ENCODE results near the gene GPSM1.

GRCh38 chr9:136391737-136392537, 64.6 kb downstream of the GPSM1 start:
- no peak for TF ChIP-seq EZH2 (IDR thresholded peaks at IDR 0.05; ENCODE audit: low read length, unreplicated experiment)
- no peak for TF ChIP-seq CTCF (conservative IDR thresholded peaks at IDR 0.05; ENCODE audit: low read depth, low read length)
- no peak for TF ChIP-seq EZH2phosphoT487 (IDR thresholded peaks at IDR 0.05; ENCODE audit: borderline replicate concordance, low read length)

All from PC-3 (cell line).